Loucy (cell line): ENCODE results near the gene DRC7.

Experiments
- H2AFZ ChIP-seq: fragments of 200-600 bp; sonication (generic); 2 replicates; pipeline ENCODE4 v1.6.0; 2016; ENCODE audit warnings: antibody characterized with exemption, mild to moderate bottlenecking, low read length, moderate library complexity
- H3F3A ChIP-seq: fragments of 200-600 bp; 2 replicates; pipeline ENCODE4 v1.6.0; 2016; ENCODE audit warnings: antibody characterized with exemption, low read depth, mild to moderate bottlenecking
- H3K27me3 ChIP-seq: fragments of 200-600 bp; sonication (generic); 2 replicates; pipeline ENCODE4 v1.6.1; 2014; ENCODE audit warnings: low read length, mild to moderate bottlenecking; ENCODE audit not compliant: insufficient read depth, poor library complexity, severe bottlenecking
- H3K36me3 ChIP-seq: fragments of 200-600 bp; sonication (generic); 2 replicates; pipeline ENCODE4 v1.6.1; 2016; ENCODE audit warnings: low read length; ENCODE audit not compliant: insufficient read depth
- H3K4me1 ChIP-seq: fragments of 200-600 bp; sonication (generic); 2 replicates; pipeline ENCODE4 v1.5.1; 2014; ENCODE audit warnings: low read length, mild to moderate bottlenecking; ENCODE audit not compliant: insufficient read depth, poor library complexity, severe bottlenecking
- H3K4me2 ChIP-seq: fragments of 200-600 bp; sonication (generic); 2 replicates; pipeline ENCODE4 v1.6.0; 2014; ENCODE audit warnings: antibody characterized with exemption, low read length, low read depth, mild to moderate bottlenecking; ENCODE audit not compliant: poor library complexity, severe bottlenecking
- H3K4me3 ChIP-seq: fragments of 200-600 bp; sonication (generic); 2 replicates; pipeline ENCODE4 v1.5.1; 2014; ENCODE audit warnings: low read length, mild to moderate bottlenecking, mixed read lengths; ENCODE audit not compliant: poor library complexity, severe bottlenecking
- H3K79me2 ChIP-seq: fragments of 200-600 bp; sonication (generic); 2 replicates; pipeline ENCODE4 v1.6.1; 2014; ENCODE audit warnings: low read length; ENCODE audit not compliant: insufficient read depth
- H3K9ac ChIP-seq: fragments of 200-600 bp; sonication (generic); 2 replicates; pipeline ENCODE4 v1.6.0; 2014; ENCODE audit warnings: mild to moderate bottlenecking, low read depth, low read length, moderate library complexity; ENCODE audit not compliant: poor library complexity, severe bottlenecking
- H3K9me2 ChIP-seq: fragments of 200-600 bp; sonication (generic); replicated peaks from 2 replicates; pipeline ENCODE4 v1.6.1; 2016; ENCODE audit warnings: low read depth, low read length, mixed read lengths
- H3K9me3 ChIP-seq: fragments of 200-600 bp; sonication (generic); 2 replicates; pipeline ENCODE4 v1.6.1; 2014; ENCODE audit warnings: mild to moderate bottlenecking, antibody characterized with exemption, low read length, low read depth; ENCODE audit not compliant: insufficient read depth
- H4K20me1 ChIP-seq: fragments of 200-600 bp; sonication (generic); 2 replicates; pipeline ENCODE4 v1.6.0; 2014; ENCODE audit warnings: antibody characterized with exemption, low read length, mild to moderate bottlenecking; ENCODE audit not compliant: insufficient read depth, poor library complexity, severe bottlenecking
- EZH2phosphoT487 ChIP-seq: fragments of 200-600 bp; IDR thresholded peaks from 2 replicates; pipeline ENCODE4 v1.6.1; 2018; ENCODE audit warnings: antibody characterized with exemption, mild to moderate bottlenecking, moderate library complexity, borderline replicate concordance
- TF ChIP-seq, protein P1 (sequence below): fragments of 200-600 bp; sonication (generic); conservative IDR thresholded peaks from 2 replicates; pipeline ENCODE4 v1.5.1; 2014; ENCODE audit warnings: mild to moderate bottlenecking, antibody characterized with exemption, low read length

The DRC7 gene

DNA sequence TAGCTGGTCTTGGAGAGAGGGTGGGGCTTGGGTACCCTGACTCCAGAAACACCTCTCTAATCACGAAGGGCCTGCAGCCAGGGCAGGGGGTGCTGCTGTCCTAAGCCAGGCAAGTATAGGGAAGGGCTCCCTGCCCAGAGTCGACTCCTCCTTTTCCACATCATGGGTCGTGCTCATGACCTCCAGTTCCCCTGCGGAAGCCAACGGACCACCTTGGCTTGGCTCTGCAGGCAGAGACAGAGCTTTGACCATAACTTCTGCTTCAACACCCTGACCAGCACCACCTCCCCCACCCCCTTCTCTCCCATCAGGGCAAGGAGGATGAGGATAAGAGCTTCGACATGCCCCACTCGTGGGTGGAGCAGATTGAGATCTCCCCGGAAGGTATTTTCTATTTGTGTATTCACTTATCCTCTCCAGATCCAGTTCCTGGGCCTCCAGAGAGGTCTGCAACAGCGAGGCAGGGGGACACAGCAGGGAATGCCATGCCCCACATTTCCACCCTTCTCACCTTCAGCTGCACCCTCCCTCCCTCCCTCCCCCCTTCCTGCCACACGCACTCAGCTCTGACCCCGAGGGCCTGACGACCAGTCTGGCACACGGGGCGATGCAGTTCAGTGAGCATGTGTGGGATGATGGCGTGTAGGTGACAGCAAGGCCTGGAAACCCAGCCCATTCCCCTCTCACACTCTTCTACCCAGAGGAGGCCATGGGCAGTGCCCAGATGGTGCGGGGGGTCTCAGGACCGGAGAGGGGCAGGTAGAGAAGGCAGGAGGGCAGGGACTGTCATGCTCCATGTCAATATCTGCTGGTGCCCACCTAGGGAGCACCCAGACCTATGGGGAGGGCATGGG is 27.0 kb downstream of the DRC7 start:
- no peak overlapping the region for H3K4me2 ChIP-seq
- no peak overlapping the region for H2AFZ ChIP-seq
- no peaks in the 10 kb centered on the region for H3K9me3 ChIP-seq
- no peaks in the 10 kb centered on the region for H3K27me3 ChIP-seq
- TF ChIP-seq EZH2phosphoT487: no peak
- TF ChIP-seq, protein P1, sequence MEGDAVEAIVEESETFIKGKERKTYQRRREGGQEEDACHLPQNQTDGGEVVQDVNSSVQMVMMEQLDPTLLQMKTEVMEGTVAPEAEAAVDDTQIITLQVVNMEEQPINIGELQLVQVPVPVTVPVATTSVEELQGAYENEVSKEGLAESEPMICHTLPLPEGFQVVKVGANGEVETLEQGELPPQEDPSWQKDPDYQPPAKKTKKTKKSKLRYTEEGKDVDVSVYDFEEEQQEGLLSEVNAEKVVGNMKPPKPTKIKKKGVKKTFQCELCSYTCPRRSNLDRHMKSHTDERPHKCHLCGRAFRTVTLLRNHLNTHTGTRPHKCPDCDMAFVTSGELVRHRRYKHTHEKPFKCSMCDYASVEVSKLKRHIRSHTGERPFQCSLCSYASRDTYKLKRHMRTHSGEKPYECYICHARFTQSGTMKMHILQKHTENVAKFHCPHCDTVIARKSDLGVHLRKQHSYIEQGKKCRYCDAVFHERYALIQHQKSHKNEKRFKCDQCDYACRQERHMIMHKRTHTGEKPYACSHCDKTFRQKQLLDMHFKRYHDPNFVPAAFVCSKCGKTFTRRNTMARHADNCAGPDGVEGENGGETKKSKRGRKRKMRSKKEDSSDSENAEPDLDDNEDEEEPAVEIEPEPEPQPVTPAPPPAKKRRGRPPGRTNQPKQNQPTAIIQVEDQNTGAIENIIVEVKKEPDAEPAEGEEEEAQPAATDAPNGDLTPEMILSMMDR: no peak
- H4K20me1 ChIP-seq: no peaks in the 10 kb centered on the region
- peaks cover 2% of the 10 kb centered on the region for H3K4me1 ChIP-seq
- H3K9ac ChIP-seq: no peak overlapping the region
- no peaks in the 10 kb centered on the region for H3F3A ChIP-seq
- no peak overlapping the region for H3K4me3 ChIP-seq
- H3K9me2 ChIP-seq: no peaks in the 10 kb centered on the region
- H3K36me3 ChIP-seq: no peaks in the 10 kb centered on the region
- H3K79me2 ChIP-seq: no peaks in the 10 kb centered on the region

DNA sequence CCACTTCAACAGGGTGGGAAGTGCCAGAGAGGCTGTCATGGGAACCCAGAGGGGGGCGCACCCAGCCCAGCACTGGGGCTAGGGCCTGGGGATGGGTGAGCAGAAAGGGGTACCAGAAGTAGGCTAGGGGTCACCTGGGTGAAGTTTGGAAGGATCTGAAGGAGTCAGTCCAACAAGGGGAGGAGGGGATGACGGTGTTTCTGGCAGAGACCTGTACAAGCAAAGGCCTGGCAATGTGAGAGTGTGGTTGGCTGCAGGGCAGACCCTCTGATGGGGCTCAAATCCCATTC is 27.5 kb downstream of the DRC7 start:
- H3K9me3 ChIP-seq: no peaks in the 10 kb centered on the region
- H3K4me2 ChIP-seq: no peak overlapping the region
- no peak overlapping the region for H3K4me3 ChIP-seq
- no peaks in the 10 kb centered on the region for H3K9me2 ChIP-seq
- H4K20me1 ChIP-seq: no peaks in the 10 kb centered on the region
- H3F3A ChIP-seq: no peaks in the 10 kb centered on the region
- no peak overlapping the region for H2AFZ ChIP-seq
- peaks cover 2% of the 10 kb centered on the region for H3K4me1 ChIP-seq
- H3K27me3 ChIP-seq: no peaks in the 10 kb centered on the region
- TF ChIP-seq, protein P1: peak; percentile 26; the same call in 1 of the 2 replicates
- no peak for TF ChIP-seq EZH2phosphoT487
- H3K9ac ChIP-seq: no peak overlapping the region
- H3K79me2 ChIP-seq: no peaks in the 10 kb centered on the region
- no peaks in the 10 kb centered on the region for H3K36me3 ChIP-seq

DNA sequence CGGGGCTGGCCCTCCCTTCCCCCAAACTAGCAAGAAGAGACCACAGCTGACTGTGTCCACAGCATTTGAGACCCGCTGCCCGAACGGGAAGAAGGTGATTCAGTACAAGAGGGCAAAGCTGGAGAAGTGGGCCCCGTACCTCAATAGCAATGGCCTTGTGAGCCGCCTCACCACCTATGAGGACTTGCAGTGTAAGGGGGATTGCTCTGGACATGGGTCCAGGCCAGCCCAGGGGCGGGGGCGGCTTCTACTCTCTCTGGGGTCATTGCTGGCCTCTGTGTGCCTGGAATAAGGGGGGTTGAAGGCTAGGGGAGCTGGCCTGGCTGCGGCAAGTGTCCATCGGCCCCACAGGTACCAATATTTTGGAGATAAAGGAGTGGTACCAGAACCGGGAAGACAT is 28.0 kb downstream of the DRC7 start:
- no peaks in the 10 kb centered on the region for H3K79me2 ChIP-seq
- H3F3A ChIP-seq: no peaks in the 10 kb centered on the region
- TF ChIP-seq EZH2phosphoT487: no peak
- TF ChIP-seq, protein P1: no peak
- no peaks in the 10 kb centered on the region for H4K20me1 ChIP-seq
- no peak overlapping the region for H2AFZ ChIP-seq
- no peaks in the 10 kb centered on the region for H3K36me3 ChIP-seq
- no peaks in the 10 kb centered on the region for H3K9me3 ChIP-seq
- H3K27me3 ChIP-seq: no peaks in the 10 kb centered on the region
- no peaks in the 10 kb centered on the region for H3K9me2 ChIP-seq
- no peak overlapping the region for H3K4me2 ChIP-seq
- peaks cover 2% of the 10 kb centered on the region for H3K4me1 ChIP-seq
- H3K4me3 ChIP-seq: no peak overlapping the region
- no peak overlapping the region for H3K9ac ChIP-seq
